Measurements from ENCODE around the gene USP10.

The USP10 gene

GRCh38 chr16:84753412-84754326 is 53.9 kb downstream of the USP10 start:
- DNase-seq, result no peak

DNA sequence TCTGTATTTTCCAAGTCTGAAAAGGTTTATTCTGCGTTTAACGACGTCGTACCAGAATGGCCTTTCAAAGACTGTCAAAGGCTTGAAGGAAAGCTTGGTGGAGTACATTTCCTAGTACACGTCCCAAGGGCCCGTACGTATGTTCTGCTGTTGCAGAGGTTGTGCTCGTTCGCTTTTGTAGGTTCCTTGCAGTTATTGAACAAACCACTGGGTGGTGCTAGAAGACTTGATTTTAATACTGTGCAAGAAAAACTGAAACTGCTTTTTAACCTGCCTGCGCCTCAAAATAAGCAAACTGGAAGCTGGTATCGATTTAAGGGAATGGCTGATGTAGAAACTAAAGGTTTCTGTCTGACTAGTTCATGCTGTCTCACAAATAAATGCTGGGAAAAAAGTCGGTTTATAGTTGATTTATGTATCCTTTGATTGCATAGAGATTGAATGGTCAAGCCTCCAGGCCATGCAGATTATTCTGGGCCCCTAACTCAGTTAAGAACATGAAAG is 54.6 kb downstream of the USP10 start:
- peak; percentile 55 for DNase-seq

GRCh38 chr16:84754956-84755672 is 55.3 kb downstream of the USP10 start:
- no peak for DNase-seq

- no peak for DNase-seq
These were observed 57.0 kb downstream of the USP10 start for GRCh38 chr16:84756830-84757229.

DNA sequence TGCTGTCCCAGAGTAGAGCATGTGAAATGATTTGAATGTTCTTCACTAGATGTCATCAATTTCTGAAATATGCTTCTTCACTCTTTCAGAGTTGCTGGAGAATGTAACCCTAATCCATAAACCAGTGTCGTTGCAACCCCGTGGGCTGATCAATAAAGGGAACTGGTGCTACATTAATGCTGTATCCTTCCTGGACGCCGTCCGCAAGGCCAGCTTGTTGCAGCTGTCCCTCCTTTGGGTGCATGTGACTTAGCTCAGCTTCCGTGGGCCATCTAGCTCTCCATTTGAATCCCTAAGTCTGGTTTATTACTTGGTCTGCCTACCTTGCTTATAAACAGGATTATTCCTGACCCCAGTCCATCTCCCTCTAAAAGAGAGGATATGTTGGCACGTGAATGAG is 58.8 kb downstream of the USP10 start:
- no peak for DNase-seq

GRCh38 chr16:84759061-84759460 is 59.3 kb downstream of the USP10 start:
- DNase-seq, result no peak

DNA sequence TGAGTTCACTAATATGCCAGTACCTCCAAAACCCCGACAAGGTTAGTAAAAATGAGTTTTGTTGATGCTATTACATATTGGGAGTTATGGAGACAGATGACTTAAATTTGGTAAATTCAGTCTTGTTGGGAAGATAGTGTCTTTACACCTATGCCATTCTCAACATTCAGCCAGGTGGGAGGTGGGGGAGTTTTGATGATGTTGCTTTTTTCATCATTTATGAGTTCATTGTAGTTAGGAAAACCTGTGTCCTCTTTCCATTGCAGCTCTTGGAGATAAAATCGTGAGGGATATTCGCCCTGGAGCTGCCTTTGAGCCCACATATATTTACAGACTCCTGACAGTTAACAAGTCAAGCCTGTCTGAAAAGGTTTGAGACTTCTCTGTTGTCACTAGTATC is 60.1 kb downstream of the USP10 start:
- no peak for DNase-seq

GRCh38 chr16:84761448-84762368 is 61.9 kb downstream of the USP10 start:
- DNase-seq, result no peak

DNA sequence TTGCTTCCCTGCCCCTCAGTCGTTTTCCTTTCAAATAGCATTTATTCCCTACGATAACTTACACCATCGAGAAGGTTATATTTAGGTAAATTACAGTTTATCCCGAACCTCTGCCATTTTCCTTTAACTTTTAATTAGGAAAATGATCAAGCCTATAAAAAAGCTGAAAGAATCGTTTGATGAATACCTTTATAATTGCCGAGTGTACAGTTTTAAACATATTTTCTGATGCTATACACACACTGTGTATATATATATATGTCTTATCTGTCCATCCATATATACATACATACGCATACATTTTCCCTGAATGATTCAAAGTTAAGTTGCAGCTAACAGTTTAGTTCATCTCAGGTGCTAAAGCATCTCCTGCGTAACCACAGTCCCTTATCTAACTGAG is 63.4 kb downstream of the USP10 start:
- DNase-seq, result no peak

GRCh38 chr16:84763629-84764028 is 63.8 kb downstream of the USP10 start:
- DNase-seq, result no peak

- no peak for DNase-seq
These were observed 65.2 kb downstream of the USP10 start for GRCh38 chr16:84764970-84765369.

DNA sequence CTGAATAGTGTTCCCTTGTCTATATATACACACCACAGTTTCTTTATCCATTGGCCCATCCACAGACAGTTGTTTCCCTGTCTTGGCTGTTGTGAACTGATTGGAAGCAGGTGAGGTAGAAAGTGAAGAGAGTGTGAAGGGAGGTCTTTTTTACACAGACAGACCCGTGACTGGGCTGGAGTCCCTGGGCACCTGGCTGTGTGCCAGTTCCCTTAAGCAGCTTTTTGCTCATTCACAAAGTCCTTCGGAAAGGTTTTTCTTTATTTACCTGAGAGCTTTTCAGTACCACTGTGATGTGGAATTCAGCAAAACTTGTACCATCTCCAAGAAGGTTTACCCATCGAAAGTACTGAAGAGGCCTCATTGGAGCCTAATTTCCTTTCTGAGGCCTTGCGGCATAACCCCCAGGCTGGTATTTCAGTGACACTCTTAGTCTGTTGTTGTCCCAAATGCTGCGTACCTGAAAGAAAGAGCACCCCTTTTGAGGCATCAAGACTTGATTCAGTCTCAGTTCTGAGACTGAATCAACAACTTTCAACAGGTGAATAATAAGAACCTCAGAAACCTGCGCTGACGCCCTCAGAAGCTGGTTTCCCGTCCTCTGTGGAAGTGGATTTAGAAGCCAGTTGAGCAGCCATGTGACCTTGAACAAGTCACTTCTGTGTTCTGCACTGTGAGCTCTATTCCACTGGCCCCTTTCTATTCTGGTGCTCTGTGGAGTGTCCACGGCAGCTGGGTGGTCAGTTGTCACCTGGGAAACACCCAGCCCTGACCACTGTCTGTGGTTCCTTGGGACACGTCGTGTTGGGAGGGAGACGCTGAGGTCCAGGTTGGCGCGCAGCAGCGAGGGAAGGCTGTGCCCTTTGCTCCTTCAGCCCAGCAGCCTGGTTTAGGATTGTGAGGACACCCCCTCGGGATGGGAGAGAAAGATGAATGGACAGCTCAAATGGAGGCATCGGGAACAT is 66.1 kb downstream of the USP10 start:
- DNase-seq, result no peak

GRCh38 chr16:84766978-84767773 is 67.4 kb downstream of the USP10 start:
- DNase-seq, result no peak

DNA sequence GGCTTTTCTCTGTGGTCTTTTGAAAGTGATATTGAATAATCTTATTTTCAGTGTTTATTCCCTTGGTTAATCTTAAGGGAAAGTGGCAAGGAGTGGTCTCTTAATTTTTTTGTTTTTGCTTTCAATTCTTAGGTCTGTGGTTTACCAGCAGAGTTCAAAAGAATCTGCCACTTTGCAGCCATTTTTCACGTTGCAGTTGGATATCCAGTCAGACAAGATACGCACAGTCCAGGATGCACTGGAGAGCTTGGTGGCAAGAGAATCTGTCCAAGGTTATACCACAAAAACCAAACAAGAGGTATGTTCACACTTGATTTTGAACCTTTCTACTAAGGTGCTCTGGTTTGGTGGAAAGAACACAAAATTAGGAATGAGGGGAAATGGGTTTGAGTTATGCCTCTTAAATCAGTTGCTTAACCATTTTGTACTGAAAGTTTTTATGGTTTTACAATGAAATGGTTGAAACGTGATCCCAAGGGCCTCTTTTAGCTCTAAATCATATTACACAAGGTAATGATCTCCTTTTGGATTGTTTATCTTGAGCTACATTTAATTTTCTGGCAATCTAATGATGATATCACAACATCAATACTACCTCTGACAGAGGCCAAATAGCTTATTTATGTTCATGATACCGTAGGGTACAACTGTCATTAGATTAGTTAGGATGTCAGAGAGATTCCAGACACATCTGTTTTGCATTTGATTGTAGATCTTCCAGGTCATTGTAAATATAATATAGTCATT is 68.4 kb downstream of the USP10 start:
- DNase-seq, result no peak

DNA sequence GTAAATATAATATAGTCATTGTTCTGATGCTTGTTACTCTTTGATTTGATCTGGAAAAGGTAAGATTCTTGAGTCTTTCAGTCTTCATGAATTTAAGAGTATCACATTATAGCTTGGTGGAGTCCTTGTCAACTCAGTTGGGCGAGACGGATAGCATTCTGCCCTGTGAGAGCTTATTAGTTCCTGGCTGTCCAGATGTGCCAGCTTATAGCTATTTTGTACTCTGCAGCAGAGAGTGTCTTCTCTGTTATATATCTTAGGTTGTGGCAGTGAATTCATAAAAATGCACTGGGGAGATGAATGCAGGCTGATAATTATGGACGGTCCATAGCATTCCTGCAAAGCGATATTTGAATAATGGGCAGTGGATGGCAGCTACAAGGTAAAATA is 69.0 kb downstream of the USP10 start:
- no peak for DNase-seq

- DNase-seq, result no peak
These were observed 69.6 kb downstream of the USP10 start for GRCh38 chr16:84769416-84769815.

GRCh38 chr16:84773312-84773711 is 73.5 kb downstream of the USP10 start:
- no peak for DNase-seq

DNA sequence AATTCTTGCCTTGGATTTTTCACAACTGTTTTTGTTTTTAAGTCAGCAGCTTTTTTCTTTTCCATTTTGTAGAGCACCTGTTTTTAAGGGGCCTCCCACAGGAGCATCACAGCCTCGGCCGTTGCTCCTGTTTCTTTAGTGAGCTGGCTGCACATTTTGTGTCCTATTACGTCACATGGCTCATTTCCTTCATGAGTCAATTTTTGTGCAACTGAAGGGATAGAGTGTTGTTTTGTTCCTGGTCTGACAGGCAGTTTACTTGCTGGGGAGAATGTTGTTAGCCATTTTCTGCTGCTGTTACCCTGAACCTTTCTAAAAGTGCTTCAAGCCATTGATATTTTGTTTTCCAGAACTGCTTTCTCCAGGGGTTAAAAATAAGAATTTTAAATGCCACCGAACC is 75.0 kb downstream of the USP10 start:
- no peak for DNase-seq

DNA sequence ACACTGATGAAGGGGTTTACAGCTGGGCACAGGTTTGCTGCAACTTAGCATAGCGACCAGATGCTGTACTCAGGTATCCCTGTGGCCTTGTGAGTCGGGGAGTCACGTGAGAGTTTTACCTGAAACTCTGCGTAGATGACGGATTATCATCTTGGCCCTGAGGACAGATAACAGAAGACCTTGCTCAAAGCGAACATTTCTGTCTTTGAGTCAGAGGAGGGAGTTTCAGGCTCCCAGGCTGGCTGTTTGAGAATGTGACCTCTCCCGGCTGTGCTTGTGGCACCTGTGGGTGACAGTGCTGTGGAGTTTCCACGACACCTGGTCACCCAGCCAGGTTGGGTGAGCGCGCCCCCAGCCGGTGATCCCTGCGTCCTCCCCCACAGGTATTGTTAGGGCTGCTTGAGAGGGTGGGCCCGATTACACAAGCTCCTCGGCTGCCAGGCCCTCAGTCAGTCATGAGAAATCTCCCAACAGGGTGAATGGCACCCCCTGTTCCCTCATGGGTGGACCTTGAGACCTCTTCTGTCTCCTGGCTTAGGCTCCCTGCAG is 75.5 kb downstream of the USP10 start:
- DNase-seq, result no peak

- DNase-seq, result no peak
These were observed 77.6 kb downstream of the USP10 start for GRCh38 chr16:84777435-84777834.

Measured in NCI-H748 treated with DMSO at 0.1 percent for 48 hours (cell line).